OCI-LY7 (cell line): Measurements from ENCODE around the gene WDR5. TPM values are rescaled to one million over a fixed set of nuclear protein-coding genes. Genes with fewer than 3 reads are reported as not detected.

Source experiments
- BruUV-seq: library from RNA; stranded (reverse); fragments of 400-500 nt; replicated peaks from 2 replicates; lab custom pipeline; 2021; lab: Mats Ljungman, UMichigan
- CTCF ChIA-PET: fragments of 300-600 bp; sonication (Branson Sonifier 250); formaldehyde crosslinking; loops from one replicate; lab custom pipeline; 2022; ENCODE audit warnings: antibody characterized with exemption; ENCODE audit not compliant: unreplicated experiment; lab: Charles Lee
- POLR2A ChIA-PET: fragments of 300-600 bp; sonication (Branson Sonifier 250); formaldehyde crosslinking; loops from one replicate; lab custom pipeline; 2022; ENCODE audit warnings: antibody characterized with exemption; lab: Charles Lee
- DNase-seq: peaks from one replicate; pipeline ENCODE4 v3.0.0-alpha.2; 2015; ENCODE audit warnings: low spot score
- H2AFZ ChIP-seq: fragments of 200-600 bp; sonication (generic), shearing (Covaris generic); 2 replicates; pipeline ENCODE4 v1.6.1; 2014; ENCODE audit warnings: mild to moderate bottlenecking, antibody characterized with exemption, low read length, moderate library complexity
- H3K27ac ChIP-seq: fragments of 200-600 bp; sonication (generic); 2 replicates; pipeline ENCODE4 v1.5.1; 2014; ENCODE audit warnings: mixed run types, low read depth, mild to moderate bottlenecking, moderate library complexity, low read length, inconsistent platforms; ENCODE audit not compliant: poor library complexity, severe bottlenecking
- H3K36me3 ChIP-seq: fragments of 200-600 bp; sonication (generic); 2 replicates; pipeline ENCODE4 v1.6.1; 2014; ENCODE audit warnings: mild to moderate bottlenecking, antibody characterized with exemption, low read length, moderate library complexity, mixed read lengths; ENCODE audit not compliant: insufficient read depth
- H3K4me1 ChIP-seq: fragments of 200-600 bp; sonication (generic); 2 replicates; pipeline ENCODE4 v1.5.1; 2014; ENCODE audit warnings: mild to moderate bottlenecking, low read length; ENCODE audit not compliant: insufficient read depth, poor library complexity, severe bottlenecking
- H3K4me2 ChIP-seq: fragments of 200-600 bp; sonication (generic); 2 replicates; pipeline ENCODE4 v1.6.1; 2014; ENCODE audit warnings: mild to moderate bottlenecking, low read length
- H3K4me3 ChIP-seq: fragments of 200-600 bp; sonication (generic); 2 replicates; pipeline ENCODE4 v1.5.1; 2014; ENCODE audit warnings: mild to moderate bottlenecking, low read depth, low read length; ENCODE audit not compliant: poor library complexity, severe bottlenecking
- H3K79me2 ChIP-seq: fragments of 200-600 bp; sonication (generic); 2 replicates; pipeline ENCODE4 v1.6.1; 2016; ENCODE audit warnings: low read depth, mild to moderate bottlenecking, low read length, moderate library complexity, mixed read lengths; ENCODE audit not compliant: insufficient read depth
- H3K9me2 ChIP-seq: fragments of 200-600 bp; sonication (generic); 2 replicates; pipeline ENCODE4 v1.6.1; 2016; ENCODE audit warnings: mild to moderate bottlenecking, low read length, mixed read lengths; ENCODE audit not compliant: insufficient read depth
- H3K9me3 ChIP-seq: fragments of 200-600 bp; sonication (generic); 2 replicates; pipeline ENCODE4 v1.6.1; 2014; ENCODE audit warnings: mild to moderate bottlenecking, mixed run types, low read length, mixed read lengths
- H4K20me1 ChIP-seq: fragments of 200-600 bp; sonication (generic); 2 replicates; pipeline ENCODE4 v1.6.1; 2014; ENCODE audit warnings: mild to moderate bottlenecking, antibody characterized with exemption, low read length, moderate library complexity, mixed read lengths; ENCODE audit not compliant: insufficient read depth
- CTCF ChIP-seq: fragments of 200-600 bp; sonication (generic); conservative IDR thresholded peaks from 2 replicates; pipeline ENCODE4 v1.5.1; 2014; ENCODE audit warnings: mild to moderate bottlenecking, antibody characterized with exemption, low read length, moderate library complexity, mixed read lengths
- EZH2phosphoT487 ChIP-seq: fragments of 200-600 bp; sonication (generic); IDR thresholded peaks from 2 replicates; pipeline ENCODE4 v1.6.1; 2018; ENCODE audit warnings: low read depth, borderline replicate concordance, mild to moderate bottlenecking, mixed run types, antibody characterized with exemption, low read length, moderate library complexity, mixed read lengths
- intact Hi-C: fragments of 100-400 bp; cut with micrococcal nuclease; formaldehyde crosslinking; loops from one replicate; pipeline ENCODE4 v1.10.0; 2022; ENCODE audit not compliant: unreplicated experiment
- total RNA-seq, 2 experiments: library from RNA; depleted of rRNA in 1 of 2; stranded (reverse); fragments of >200 nt in 1 of 2; shearing (Covaris generic) in 1 of 2; gene quantifications; 2 replicates each; pipeline ENCODE4 v1.2.3, GENCODE V29; 2014 to 2022

WDR5 gene
- total RNA-seq, 2 experiments from 2014 or later, result 32.5 to 44.6 TPM

GRCh38 chr9:134130503-134131375, 5.1 kb upstream of the WDR5 start:
- DNase-seq, result no peak
- Histone ChIP-seq H2AFZ (no peak overlapping the region), H3K9me3 (no peaks in the 10 kb centered on the region), H3K36me3 (no peaks in the 10 kb centered on the region), H3K4me2 (no peak overlapping the region), H3K9me2 (no peaks in the 10 kb centered on the region), H4K20me1 (no peaks in the 10 kb centered on the region), H3K4me1 (peaks cover 37% of the 10 kb centered on the region), H3K79me2 (peaks cover 9% of the 10 kb centered on the region; the same call in 1 of the 2 replicates), H3K27ac (no peak overlapping the region), H3K4me3 (no peak overlapping the region)
- ChIA-PET CTCF (no interaction called here), POLR2A (no interaction called here)
- BruUV-seq, result no TSS peak
- TF ChIP-seq EZH2phosphoT487, result no peak
- TF ChIP-seq CTCF, result no peak
- intact Hi-C loops, result no loop called here

- POLR2A ChIA-PET, result no interaction called here
- intact Hi-C loops, result no loop called here
These were observed 4.2 kb upstream of the WDR5 start for GRCh38 chr9:134131471-134132207.

More at GRCh38 chr9:134131471-134132207, 4.2 kb upstream of the WDR5 start:
- Histone ChIP-seq H3K4me2 (no peak overlapping the region), H3K4me3 (no peak overlapping the region), H3K36me3 (peaks cover 4% of the 10 kb centered on the region; the same call in 1 of the 2 replicates), H3K4me1 (peaks cover 37% of the 10 kb centered on the region), H3K9me3 (no peaks in the 10 kb centered on the region), H2AFZ (no peak overlapping the region), H3K79me2 (peaks cover 14% of the 10 kb centered on the region), H3K27ac (no peak overlapping the region), H4K20me1 (peaks cover 3% of the 10 kb centered on the region; the same call in 1 of the 2 replicates), H3K9me2 (no peaks in the 10 kb centered on the region)
- no peak for DNase-seq
- no TSS peak for BruUV-seq
- CTCF ChIA-PET, result no interaction called here
- no peak for TF ChIP-seq CTCF
- TF ChIP-seq EZH2phosphoT487, result no peak
